Mesothelial cell of epicardium (in vitro differentiated cells): Measurements from ENCODE around the gene FIP1L1. TPM values are rescaled to one million over a fixed set of nuclear protein-coding genes. Genes with fewer than 3 reads are reported as not detected.

Source experiments
- DNase-seq, 2 experiments: peaks; one replicate each; pipeline ENCODE4 v3.0.0; 2021; ENCODE audit warnings: low spot score in 2 of 2; ENCODE audit not compliant: unreplicated experiment in 2 of 2
- H3K27ac Mint-ChIP-seq: 2 replicates; pipeline ENCODE4 v1.8.0; 2021; ENCODE audit warnings: mixed read lengths
- H3K27me3 Mint-ChIP-seq: 2 replicates; pipeline ENCODE4 v1.8.0; 2021; ENCODE audit warnings: low read depth, mixed read lengths
- H3K36me3 Mint-ChIP-seq: 2 replicates; pipeline ENCODE4 v1.8.0; 2021; ENCODE audit warnings: mixed read lengths
- H3K4me1 Mint-ChIP-seq: 2 replicates; pipeline ENCODE4 v1.8.0; 2021; ENCODE audit warnings: mixed read lengths
- H3K4me3 Mint-ChIP-seq: 2 replicates; pipeline ENCODE4 v1.8.0; 2021; ENCODE audit warnings: mild to moderate bottlenecking, moderate library complexity, mixed read lengths
- H3K9me3 Mint-ChIP-seq: 2 replicates; pipeline ENCODE4 v1.8.0; 2021; ENCODE audit warnings: mixed read lengths
- total RNA-seq: library from RNA; stranded (reverse); gene quantifications from 3 replicates; pipeline ENCODE4 v1.2.1, GENCODE V29; 2021
- TF ChIP-seq, protein P1 (sequence below): fragments of 200-600 bp; sonication (generic); IDR thresholded peaks from one replicate; pipeline ENCODE4 v1.5.0; 2021; ENCODE audit warnings: antibody characterized with exemption; ENCODE audit not compliant: unreplicated experiment

FIP1L1 gene
- total RNA-seq, 1 donor from 2014 or later: 82.6 TPM

DNA sequence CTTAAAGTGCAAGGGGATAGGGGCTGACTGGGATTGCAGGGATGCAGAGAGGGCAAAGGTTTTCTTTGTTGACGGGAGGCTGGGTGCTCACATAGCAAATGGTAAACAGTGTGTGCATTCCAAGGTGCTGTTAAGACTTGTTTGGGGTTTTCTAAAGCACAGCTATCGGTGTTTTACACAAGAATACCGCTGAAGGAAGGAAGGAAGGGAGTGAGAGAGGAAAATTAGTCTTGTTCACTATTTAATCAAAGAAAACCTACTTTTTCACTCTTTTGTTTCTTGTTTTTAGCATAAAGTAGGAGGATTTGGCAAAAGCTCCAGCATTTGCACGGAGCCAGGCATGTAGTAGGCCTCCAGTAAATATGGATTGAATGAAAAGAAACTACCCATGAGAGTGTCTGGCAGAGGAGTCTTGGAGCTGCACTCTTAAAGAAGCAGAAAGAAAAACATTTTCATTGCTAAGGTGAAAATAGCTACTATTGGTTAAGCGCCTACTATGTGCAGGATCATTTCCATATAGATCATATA is 99.7 kb downstream of the FIP1L1 start:
- peak overlapping the region; percentile 27 for H3K27ac Mint-ChIP-seq
- H3K9me3 Mint-ChIP-seq: peaks cover 12% of the 10 kb centered on the region
- H3K36me3 Mint-ChIP-seq: peaks cover 40% of the 10 kb centered on the region
- no peak for DNase-seq
- no peaks in the 10 kb centered on the region for H3K27me3 Mint-ChIP-seq
- no peak overlapping the region for H3K4me3 Mint-ChIP-seq
- TF ChIP-seq, protein P1, sequence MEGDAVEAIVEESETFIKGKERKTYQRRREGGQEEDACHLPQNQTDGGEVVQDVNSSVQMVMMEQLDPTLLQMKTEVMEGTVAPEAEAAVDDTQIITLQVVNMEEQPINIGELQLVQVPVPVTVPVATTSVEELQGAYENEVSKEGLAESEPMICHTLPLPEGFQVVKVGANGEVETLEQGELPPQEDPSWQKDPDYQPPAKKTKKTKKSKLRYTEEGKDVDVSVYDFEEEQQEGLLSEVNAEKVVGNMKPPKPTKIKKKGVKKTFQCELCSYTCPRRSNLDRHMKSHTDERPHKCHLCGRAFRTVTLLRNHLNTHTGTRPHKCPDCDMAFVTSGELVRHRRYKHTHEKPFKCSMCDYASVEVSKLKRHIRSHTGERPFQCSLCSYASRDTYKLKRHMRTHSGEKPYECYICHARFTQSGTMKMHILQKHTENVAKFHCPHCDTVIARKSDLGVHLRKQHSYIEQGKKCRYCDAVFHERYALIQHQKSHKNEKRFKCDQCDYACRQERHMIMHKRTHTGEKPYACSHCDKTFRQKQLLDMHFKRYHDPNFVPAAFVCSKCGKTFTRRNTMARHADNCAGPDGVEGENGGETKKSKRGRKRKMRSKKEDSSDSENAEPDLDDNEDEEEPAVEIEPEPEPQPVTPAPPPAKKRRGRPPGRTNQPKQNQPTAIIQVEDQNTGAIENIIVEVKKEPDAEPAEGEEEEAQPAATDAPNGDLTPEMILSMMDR: no peak
- peaks cover 15% of the 10 kb centered on the region for H3K4me1 Mint-ChIP-seq

DNA sequence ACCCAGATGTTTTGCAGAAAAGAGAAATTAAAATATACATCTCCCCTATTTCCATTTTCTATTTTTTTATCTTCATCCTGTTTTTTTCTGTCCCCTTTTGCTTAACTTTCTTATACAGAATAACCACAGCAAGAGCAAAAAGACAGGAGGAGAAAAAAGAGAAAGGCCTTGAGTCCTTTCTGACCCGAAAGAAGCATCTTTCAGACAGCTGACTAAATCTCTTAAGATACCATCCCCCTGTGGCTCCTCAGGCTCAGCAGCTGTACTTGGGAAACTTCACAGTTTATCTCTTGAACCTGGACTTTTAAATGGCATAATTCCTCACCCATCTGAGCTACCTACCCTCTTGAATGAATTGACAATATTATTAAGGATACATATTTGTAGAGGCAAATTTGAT is 100.2 kb downstream of the FIP1L1 start:
- Mint-ChIP-seq H3K4me1 (peaks cover 15% of the 10 kb centered on the region), H3K9me3 (peaks cover 10% of the 10 kb centered on the region), H3K27ac (no peak overlapping the region), H3K36me3 (peaks cover 39% of the 10 kb centered on the region), H3K4me3 (no peak overlapping the region), H3K27me3 (no peaks in the 10 kb centered on the region)
- DNase-seq: no peak
- TF ChIP-seq, protein P1: no peak

DNA sequence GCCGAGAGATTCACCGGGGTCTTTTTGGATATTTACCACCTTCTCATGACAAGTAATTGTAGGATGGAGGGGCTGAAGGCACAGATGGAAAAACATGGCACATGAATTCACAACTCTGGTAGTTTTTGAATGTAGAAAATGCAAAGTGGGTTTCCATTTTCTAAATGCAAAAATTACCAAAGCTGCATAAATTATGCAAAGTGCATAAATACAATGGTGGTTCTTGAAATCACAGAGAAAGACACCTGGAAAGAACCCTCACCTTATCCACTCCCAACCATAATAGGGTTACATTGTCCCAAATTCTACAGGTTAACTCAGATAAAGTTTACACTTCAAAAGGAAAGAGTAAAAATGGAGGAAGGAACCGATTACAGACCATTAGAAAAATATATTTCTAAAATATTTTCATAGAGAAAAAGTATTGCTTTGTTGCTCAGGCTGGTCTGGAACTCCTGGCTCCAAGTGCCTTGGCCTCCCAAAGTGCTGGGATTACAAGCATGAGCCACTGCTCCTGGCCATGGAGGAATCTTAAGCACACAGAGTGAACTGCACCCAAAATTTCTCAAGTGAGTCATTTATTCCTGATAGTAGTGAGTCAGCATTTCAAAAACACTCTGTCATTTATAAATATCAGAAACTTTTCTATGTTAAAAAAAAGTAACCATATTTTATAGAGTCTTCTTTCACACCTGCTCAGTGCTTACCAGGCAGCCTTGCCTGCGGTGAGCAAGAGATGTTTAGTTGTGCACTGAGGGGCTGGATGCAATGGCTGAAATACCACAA is 101.4 kb downstream of the FIP1L1 start:
- Mint-ChIP-seq H3K27ac (no peak overlapping the region), H3K4me1 (peaks cover 15% of the 10 kb centered on the region), H3K36me3 (peaks cover 31% of the 10 kb centered on the region), H3K9me3 (peaks cover 4% of the 10 kb centered on the region), H3K27me3 (no peaks in the 10 kb centered on the region), H3K4me3 (no peak overlapping the region)
- no peak for DNase-seq
- TF ChIP-seq, protein P1: no peak

DNA sequence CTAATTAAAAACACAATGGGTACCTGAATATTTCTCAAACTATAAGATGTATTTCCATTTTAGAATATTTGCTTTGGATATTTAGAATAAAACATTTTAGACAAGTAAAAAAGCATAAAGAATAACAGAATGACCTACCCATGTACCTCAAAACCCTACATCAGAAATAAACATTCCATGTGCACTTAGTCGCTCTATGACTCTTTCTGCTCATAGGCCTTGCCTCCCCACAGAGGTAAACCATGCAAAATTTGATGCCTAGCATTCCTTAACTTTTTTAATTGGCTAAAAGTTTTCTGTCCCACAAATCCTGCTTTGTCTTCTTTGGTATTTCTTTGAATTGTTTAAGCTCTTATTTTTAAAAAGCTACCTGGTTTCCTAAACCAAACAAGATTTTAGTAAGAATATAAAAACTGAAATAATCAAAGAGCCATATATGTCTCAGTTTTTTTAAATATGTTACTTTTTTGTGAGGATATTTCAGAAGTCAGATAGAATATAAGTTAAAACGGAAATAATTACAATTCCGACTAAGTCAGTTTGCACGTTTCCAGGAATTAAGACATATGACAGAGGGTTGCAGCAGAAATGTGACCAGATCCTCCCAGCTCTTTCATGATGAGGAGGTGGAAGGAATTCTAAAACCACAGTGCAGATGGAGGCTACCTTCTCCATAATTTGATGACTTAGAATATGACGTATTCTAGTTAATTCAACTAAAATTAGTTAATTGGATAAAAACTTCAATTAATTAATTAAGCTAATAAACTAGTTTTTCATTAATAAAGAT is 102.5 kb downstream of the FIP1L1 start:
- no peak overlapping the region for H3K27ac Mint-ChIP-seq
- no peak for DNase-seq
- H3K9me3 Mint-ChIP-seq: peaks cover 4% of the 10 kb centered on the region
- peaks cover 18% of the 10 kb centered on the region for H3K4me1 Mint-ChIP-seq
- H3K4me3 Mint-ChIP-seq: no peak overlapping the region
- peaks cover 29% of the 10 kb centered on the region for H3K36me3 Mint-ChIP-seq
- no peaks in the 10 kb centered on the region for H3K27me3 Mint-ChIP-seq
- TF ChIP-seq, protein P1: no peak

DNA sequence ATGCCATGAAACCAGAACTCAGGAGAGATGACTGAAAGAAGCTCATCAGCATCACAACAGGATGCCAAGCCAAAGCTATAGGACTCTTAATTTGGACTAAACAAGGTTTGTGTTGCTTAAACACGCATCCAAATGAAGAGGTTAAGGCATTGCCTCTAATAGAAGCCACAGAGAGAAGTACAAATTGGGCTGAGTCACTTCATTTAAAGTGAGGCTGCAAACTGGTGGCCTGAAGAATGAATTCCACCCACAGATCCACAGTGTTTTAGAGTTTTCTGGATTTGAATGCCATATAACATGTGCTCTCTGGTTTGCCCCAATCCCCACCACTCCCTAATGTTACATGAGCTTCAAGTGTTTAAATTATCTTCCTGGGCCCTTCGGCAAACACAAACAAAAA is 103.5 kb downstream of the FIP1L1 start:
- Mint-ChIP-seq H3K4me3 (no peak overlapping the region), H3K36me3 (peaks cover 22% of the 10 kb centered on the region), H3K27ac (no peak overlapping the region), H3K27me3 (no peaks in the 10 kb centered on the region), H3K9me3 (peaks cover 4% of the 10 kb centered on the region), H3K4me1 (peaks cover 22% of the 10 kb centered on the region)
- TF ChIP-seq, protein P1: no peak
- DNase-seq: no peak
